Measurements from ENCODE around the gene SWAP70. TPM values are rescaled to one million over a fixed set of nuclear protein-coding genes. Genes with fewer than 3 reads are reported as not detected.
A peak's percentile ranks its signal among the peaks of the same experiment; 100 is the strongest.
"Not testable (repeated sequence)": the region's sequence is repeated elsewhere in the genome, so short reads cannot be mapped to it uniquely, and the experiment has no call there.

The SWAP70 gene
- total RNA-seq, 2 donors from 2014 or later, result 27.4 to 37.7 TPM

DNA sequence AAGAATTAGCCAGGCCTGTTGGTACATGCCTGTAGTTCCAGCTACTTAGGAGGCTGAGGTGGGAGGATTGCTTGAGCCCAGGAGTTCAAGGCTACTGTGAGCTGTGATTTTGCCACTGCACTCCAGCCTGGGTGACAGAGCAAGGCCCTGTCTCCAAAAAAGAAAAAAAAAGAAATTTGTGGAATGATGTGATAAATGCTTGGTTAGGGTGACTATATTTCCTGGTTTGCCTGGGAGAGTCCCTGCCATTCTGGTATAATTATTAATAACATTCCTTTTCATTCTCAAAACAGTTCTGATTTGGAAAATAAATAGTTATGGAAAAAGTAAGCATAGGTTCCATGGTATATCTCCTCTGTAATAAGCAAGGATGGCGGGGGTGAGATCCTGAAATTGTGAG lies 74.8 kb downstream of the SWAP70 start:
- intact Hi-C loops (cut with DNase I), result no loop called here
- no peak for DNase-seq

DNA sequence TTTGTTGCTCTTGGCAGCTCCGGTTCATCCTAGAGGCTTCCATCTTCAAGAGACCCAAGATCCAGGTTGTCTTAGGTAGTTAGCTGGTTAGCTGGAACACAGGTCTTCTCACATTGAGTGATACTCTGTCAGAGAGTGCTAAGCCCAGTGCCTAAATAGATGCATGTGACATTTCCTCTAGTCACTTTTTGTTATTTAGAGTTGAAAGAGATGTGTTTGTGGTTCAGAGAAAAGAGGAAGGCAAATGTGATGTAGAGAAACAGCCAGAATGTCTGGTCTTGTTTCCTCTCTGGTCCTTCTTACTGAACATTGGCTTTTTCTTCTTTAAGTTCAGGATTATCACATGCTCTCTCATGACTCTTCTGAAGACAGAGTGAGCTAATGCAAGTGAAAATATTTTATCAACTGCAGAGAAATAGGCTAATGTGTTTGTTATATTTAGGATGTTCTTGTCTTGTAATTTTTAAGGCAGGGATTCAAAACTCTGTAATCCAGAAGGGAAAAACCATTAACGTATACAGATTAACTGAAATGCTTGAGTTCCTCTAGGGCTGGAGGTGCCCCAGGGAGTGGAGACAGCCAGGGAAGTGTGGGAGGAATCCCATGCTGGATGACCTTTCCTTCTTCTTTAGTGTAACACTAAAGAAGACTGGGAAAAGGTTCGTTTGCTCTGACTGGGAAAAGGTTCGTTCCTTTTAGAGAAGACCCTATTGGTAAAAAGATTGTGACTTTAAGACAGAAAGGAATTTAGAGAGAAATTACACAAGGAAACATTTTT lies 75.4 kb downstream of the SWAP70 start:
- ATAC-seq, result peak; percentile 5 to 28
- no peak for DNase-seq
- intact Hi-C loops (cut with DNase I), result no loop called here

More for the DNA sequence above, 74.8 kb downstream of the SWAP70 start:
- ATAC-seq, result no peak

DNA sequence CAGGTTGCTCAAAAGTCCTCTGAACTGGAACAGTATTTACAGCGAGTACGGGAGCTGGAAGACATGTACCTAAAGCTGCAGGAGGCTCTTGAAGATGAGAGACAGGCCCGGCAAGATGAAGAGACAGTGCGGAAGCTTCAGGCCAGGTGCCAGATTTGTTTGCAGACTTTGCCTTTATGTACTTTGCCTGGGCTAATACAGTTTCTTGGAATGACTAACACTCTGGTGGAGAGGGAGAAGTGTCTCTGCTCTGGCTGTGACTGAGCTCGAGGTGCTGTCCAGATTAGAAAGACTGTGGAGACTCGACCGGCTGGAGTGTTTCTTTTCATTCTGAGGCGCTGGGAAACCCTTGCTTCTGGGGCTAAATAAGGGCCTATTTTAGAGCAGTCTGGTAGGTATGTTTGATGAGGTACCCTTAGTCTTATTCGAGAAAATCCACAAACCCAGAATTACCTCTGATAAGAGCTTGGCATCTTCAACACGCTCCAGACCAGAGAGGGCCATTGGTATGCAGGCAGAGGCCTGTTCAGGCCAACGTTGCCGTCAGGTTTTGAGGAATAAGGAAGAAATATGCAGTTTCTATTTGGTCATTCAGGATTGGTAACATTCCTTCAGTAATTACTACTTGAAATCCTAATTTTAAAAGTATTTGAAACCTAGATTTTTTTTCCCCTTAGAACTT lies 76.5 kb downstream of the SWAP70 start:
- ATAC-seq (peak in 1 of 2 donors; percentile 46), DNase-seq (no peak)
- intact Hi-C loops (cut with DNase I), result loop anchor here in 1 of 2 donors (10.0 kb wide), 1 partner anchor 206 kb away; no protein-coding TSS in a partner anchor

DNA sequence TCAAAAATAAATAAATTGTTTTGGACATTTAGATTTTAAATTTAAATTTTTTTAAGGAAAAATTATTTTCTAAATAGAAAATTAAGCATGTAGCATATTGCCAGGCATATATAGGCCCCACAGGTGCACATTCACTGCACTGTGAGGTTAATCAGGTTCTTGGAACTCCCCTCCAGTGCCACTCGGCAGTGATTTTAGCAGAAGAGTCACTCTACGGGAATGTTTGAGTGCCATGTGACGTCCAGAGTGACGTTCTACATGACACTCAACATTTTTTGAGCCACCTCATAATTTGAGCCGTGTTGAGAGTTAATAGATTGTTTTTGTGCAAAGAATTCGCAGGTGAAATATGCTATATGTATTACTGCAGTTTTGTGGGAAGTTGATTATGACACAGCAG lies 77.4 kb downstream of the SWAP70 start:
- intact Hi-C loops (cut with DNase I), result loop anchor here in 1 of 2 donors (10.0 kb wide), 1 partner anchor 206 kb away; no protein-coding TSS in a partner anchor
- no peak for DNase-seq
- no peak for ATAC-seq

DNA sequence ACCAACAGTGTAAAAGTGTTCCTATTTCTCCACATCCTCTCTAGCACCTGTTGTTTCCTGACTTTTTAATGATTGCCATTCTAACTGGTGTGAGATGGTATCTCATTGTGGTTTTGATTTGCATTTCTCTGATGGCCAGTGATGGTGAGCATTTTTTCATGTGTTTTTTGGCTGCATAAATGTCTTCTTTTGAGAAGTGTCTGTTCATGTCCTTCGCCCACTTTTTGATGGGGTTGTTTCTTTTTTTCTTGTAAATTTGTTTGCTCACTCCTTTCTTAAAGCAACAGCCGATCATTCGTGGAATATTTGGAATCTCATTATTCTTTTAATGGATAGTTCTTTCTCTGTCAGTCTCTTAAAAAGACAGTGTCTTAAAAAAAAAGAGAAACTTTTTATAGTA lies 79.6 kb downstream of the SWAP70 start:
- intact Hi-C loops (cut with DNase I), result loop anchor here in 1 of 2 donors (10.0 kb wide), 1 partner anchor 209 kb away; no protein-coding TSS in a partner anchor
- not testable (repeated sequence) for DNase-seq, ATAC-seq

DNA sequence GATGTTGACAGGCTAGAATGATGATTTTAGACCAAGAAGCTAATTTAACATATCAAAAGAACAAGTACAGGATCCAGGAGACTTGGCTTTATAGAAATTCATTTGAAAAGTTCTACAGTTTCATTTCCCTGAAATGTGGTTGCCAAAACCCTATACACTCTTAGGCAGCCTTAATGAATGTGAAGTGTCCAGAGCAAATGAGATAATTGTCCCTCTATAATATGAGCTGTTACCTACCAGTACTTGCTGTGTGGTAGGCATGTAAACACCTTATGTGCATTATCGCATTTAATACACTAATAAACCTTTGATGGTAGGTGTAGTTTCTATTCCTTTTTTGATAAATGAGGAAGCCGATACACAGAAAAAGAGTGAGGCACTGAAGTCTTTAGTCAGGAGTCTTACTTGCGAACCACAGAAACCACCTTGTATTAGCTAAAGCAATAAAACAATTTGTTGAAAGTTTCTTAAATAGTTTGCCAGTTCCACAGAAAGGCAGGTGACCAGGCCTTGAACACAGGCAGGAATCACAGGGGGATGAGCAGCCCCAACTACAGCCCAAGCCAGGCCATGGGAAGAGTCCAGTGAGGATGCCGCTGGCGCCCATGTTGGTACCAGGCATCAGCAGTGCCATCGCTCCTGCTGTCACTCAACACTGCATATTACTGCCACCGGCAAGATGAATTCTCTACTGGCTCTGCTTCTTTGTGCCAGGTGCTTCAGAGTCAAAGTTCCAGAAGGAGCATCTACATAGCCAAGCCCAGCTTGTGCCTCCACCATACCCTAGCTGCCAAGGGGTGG lies 81.7 kb downstream of the SWAP70 start:
- DNase-seq (no peak), ATAC-seq (no peak)
- intact Hi-C loops (cut with DNase I), result loop anchor here in 1 of 2 donors (5.0 to 10.0 kb wide), 2 partner anchors 133 to 211 kb away; no protein-coding TSS in a partner anchor

DNA sequence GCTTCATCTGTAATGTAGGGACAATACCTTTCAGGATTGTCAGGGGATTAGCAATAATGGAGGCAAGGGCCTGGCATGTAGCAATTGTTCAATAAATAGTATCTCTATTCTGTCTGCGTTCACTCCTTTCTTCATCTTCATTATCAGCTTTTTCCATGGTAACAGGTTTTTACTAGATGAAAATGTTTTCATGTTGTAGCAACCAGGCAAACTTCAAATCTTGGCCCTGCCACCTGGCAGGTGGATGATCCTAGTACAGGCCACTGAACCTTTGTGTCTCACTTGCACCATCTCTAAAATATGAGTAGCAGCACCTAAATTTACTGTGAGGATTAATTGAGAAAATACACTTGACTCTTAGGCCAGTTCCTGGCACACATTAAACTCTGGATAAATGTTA lies 83.4 kb downstream of the SWAP70 start:
- intact Hi-C loops (cut with DNase I), result loop anchor here in 1 of 2 donors (5.0 to 10.0 kb wide), 2 partner anchors 135 to 212 kb away; no protein-coding TSS in a partner anchor
- DNase-seq (no peak), ATAC-seq (no peak)

DNA sequence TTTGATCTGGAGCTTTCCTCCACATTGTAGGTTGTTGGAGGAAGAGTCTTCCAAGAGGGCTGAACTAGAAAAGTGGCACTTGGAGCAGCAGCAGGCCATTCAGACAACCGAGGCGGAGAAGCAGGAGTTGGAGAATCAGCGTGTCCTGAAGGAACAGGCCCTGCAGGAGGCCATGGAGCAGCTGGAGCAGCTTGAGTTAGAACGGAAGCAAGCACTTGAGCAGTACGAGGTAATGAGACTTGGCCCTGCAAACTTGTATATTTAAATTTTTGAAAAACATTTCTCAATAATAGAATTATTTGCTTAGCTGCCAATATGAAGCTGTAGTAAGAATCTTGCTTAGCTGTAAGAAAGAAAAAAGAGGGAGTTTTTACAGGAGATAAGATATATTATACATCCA lies 84.0 kb downstream of the SWAP70 start:
- DNase-seq, result no peak
- intact Hi-C loops (cut with DNase I), result loop anchor here in 1 of 2 donors (5.0 to 10.0 kb wide), 2 partner anchors 136 to 213 kb away; no protein-coding TSS in a partner anchor
- no peak for ATAC-seq

DNA sequence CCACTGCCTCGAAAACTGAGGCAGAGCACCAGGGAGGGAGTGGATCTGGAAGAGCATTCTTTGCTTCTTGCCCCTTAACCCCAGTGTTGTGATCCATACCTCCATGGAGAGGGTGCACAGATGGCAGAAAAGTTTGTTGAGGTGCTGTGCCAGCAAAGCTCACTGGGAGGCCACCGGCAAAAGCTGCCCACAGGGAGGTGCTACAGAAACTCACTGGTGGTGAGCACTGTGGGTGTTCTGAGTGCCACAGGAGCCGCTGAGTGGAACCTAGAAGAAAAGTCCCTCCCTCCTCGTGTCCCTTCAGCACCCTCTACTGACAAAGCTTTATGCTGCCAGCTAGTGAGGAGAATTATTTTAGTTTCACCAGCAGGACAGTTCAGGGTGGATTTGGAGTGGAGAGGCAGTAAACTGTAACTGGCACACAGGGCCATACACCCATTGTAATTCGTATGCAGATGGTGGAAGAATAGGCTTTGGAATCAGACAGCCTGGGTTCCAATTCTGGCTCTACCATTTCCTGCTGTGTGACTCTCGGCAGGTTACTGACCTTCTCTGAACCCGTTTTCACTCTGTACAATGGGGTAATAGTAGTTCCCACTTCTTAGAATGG lies 84.6 kb downstream of the SWAP70 start:
- peak; percentile 81 to 92 for ATAC-seq
- peak; percentile 57 for DNase-seq
- intact Hi-C loops (cut with DNase I), result loop anchor here in 1 of 2 donors (5.0 to 10.0 kb wide), 2 partner anchors 136 to 214 kb away; no protein-coding TSS in a partner anchor

DNA sequence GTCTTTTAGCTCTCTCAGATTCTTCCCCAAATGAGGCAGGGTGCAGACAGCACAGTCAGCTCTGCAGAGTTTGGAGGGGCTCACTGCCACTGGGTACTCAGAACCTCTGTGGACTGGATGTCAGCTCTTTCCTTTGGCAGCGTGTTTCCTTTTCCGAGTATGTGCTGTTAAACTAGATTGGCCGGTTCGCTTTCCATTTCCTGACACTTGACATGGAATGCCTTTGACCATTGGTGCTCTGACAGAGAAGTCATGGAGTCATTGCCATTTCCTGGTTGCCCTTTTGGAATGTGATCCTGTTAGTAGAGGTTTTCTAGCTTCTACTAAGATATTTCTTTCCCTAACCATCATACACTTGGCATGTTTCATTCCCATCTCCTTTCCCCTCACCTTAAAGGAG lies 86.7 kb downstream of the SWAP70 start:
- intact Hi-C loops (cut with DNase I), result loop anchor here in 1 of 2 donors (10.0 kb wide), 2 partner anchors 136 to 224 kb away; no protein-coding TSS in a partner anchor
- ATAC-seq (no peak), DNase-seq (no peak)

DNA sequence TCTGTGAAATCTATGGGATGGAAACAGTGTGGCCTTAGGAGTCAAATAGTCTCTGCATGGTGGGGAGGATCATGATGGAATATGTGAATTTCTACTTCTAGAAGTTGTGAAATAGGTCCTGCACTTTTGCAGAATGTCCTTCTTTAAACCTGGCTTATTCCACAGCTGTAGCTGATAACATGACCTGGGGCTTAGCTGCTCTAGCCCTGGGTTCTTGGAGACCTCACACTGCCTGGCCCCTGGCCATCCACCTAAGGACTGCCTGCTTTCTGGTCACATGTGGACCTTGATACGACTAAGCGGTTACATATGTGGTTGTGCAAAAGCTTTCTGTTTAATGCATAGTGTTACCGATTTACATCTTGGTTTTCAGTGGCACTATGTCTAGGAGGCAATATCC lies 88.2 kb downstream of the SWAP70 start:
- no peak for DNase-seq
- peak in 1 of 2 donors; percentile 26 for ATAC-seq
- intact Hi-C loops (cut with DNase I), result loop anchor here in 1 of 2 donors (10.0 kb wide), 2 partner anchors 137 to 223 kb away; no protein-coding TSS in a partner anchor

DNA sequence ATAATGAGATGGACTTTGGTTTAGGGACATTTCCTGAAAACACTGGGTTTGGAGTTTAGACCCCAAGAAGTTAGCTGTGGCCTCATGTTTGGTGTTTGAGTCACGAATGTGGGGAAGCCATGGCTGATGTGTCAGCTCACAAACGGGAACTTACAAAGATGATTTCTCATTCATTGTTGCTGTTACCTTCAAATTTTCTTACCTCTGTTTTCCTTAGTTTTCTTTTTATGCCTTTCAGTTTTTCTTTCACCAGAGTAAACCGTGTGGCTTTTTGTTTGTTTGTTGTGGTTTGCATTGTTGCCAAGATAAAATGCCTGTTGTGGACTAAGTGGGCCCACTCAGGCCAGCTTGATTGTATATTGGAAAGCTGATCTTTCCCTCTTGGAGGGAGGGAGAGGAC lies 89.1 kb downstream of the SWAP70 start:
- DNase-seq, result no peak
- no peak for ATAC-seq
- intact Hi-C loops (cut with DNase I), result loop anchor here in 1 of 2 donors (10.0 kb wide), 2 partner anchors 138 to 222 kb away; no protein-coding TSS in a partner anchor

DNA sequence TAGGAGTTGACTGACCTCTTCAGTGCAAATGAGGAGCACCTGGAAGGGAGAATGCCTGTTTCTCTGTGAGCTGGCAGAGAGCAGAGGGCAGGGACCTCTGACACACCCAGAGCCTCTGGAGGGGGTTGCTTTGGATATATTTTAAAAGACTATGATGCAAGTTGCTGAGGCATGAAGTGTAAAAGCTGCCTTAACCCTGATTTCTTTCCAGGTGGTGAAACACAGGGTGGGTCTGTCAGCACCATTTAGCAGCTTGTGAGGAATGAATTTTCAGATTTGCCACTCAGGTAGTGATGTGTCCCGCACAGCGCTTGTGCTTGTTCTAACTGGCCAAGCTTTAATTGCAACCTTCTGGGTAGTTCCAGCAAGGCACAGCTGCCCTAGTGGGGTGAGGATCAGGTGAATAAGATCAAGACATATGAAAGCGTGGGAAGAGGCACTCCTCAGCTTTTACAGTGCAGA lies 90.2 kb downstream of the SWAP70 start:
- ATAC-seq (no peak), DNase-seq (no peak)
- intact Hi-C loops (cut with DNase I), result loop anchor here in 1 of 2 donors (10.0 kb wide), 2 partner anchors 139 to 221 kb away; no protein-coding TSS in a partner anchor

DNA sequence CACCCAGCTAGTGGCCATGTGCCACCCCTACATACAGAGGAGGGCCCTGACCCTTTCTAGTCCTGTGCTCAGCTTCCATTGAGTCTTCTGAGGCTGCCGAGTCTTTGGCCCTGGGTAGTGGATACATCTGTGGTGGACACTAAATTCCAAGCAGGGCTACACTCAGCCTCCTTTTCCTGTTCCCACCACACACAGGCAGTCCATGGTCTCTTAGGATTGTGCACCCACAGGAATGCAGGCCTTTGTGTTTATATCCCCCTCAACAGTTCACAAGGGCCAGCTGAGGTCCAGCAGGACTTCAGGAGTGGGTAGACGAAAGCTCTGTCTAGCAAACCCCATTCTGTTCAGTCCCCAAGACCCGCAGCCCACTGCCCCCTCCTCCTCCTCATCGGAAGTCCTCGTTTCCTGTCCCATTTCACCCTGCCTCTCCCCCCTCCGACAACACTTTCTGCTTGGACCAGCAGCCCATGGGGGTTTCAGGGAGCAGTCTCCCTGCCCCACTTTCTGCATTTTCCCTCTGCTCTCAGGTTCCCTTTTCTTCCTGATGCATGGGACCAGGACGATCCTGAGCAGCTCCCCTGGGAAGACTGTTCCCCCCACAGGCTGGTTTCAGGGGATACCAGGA lies 91.8 kb downstream of the SWAP70 start:
- ATAC-seq (no peak), DNase-seq (no peak)
- intact Hi-C loops (cut with DNase I), result loop anchor here in 1 of 2 donors (5.0 to 10.0 kb wide), 3 partner anchors 141 to 567 kb away; no protein-coding TSS in a partner anchor

DNA sequence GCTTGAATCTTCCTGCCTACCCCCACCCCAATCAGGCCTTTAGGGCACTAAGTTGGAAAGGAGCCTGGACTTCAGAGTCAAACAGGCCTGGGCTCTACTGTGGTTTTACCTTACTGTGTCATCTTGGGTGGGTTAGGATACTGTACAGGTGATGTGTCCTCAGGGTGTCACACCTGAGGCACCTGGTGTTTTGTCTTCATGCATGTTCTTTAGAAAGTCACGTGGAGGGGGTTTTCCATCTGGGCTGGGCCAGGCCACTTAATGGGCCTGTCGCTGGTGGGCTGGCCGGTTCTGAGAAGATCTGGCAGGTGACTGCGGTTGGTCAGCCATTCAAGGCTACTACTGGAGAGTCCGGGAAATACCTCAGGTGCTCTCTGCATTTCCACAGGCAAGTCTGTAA lies 92.6 kb downstream of the SWAP70 start:
- intact Hi-C loops (cut with DNase I), result loop anchor here in 1 of 2 donors (5.0 to 10.0 kb wide), 3 partner anchors 142 to 566 kb away; no protein-coding TSS in a partner anchor
- DNase-seq, result no peak
- ATAC-seq, result no peak

DNA sequence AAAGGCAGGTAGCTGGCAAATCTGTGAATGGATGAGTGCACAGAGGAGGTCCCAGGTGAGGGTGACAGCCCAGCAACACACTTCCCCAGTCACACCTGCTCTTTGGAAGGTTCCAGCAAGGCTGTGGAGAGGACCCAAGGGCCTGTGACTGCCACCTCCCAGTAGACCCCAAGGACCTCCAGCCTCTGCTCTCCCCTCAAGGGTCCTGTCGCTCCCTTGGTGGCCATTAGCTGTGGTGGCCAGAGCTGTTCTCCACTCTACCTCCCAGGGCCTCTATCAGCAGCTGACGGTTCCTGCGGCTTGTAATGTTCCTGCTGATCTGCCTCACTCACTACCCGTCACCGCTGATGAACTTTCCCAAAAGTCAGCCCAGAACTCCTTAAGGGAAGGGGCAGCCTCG lies 93.0 kb downstream of the SWAP70 start:
- ATAC-seq (no peak), DNase-seq (no peak)
- intact Hi-C loops (cut with DNase I), result loop anchor here in 1 of 2 donors (5.0 to 10.0 kb wide), 3 partner anchors 142 to 565 kb away; no protein-coding TSS in a partner anchor
